GM12878 (cell line): ENCODE data around the gene YAF2.
A peak's percentile ranks its signal among the peaks of the same experiment; 100 is the strongest.

Experiments used
- BCLAF1 ChIP-seq: fragments of 450-650 bp; IDR thresholded peaks from 2 replicates; pipeline ENCODE4 v1.6.1; 2017; ENCODE audit warnings: antibody characterized with exemption, mild to moderate bottlenecking, moderate library complexity
- CTCF ChIP-seq, 3 experiments: IDR thresholded peaks in 2 of 3; conservative IDR thresholded peaks in 1 of 3; 2 replicates each; pipeline ENCODE4 v1.5.1; 2011; ENCODE audit warnings: low read depth in 3 of 3, low read length in 3 of 3, mild to moderate bottlenecking in 3 of 3, control low read depth in 2 of 3, moderate library complexity in 2 of 3, inconsistent platforms in 1 of 3, mixed read lengths in 1 of 3; ENCODE audit not compliant: control insufficient read depth in 2 of 3, insufficient read depth in 1 of 3; ENCODE audit errors: extremely low read depth in 1 of 3
- ETV6 ChIP-seq, 2 experiments: fragments of 450-650 bp in 1 of 2; IDR thresholded peaks in 1 of 2; conservative IDR thresholded peaks in 1 of 2; 2 replicates each; pipeline ENCODE4 v1.6.1; 2014; ENCODE audit warnings: antibody characterized with exemption in 1 of 2, borderline replicate concordance in 1 of 2, low read depth in 1 of 2, mild to moderate bottlenecking in 1 of 2, moderate library complexity in 1 of 2
- EZH2 ChIP-seq: IDR thresholded peaks from 2 replicates; pipeline ENCODE4 v1.6.1; 2012; ENCODE audit warnings: low read depth, mild to moderate bottlenecking, control low read depth, inconsistent platforms, low read length, borderline replicate concordance; ENCODE audit not compliant: control insufficient read depth
- MAX ChIP-seq: IDR thresholded peaks from 2 replicates; pipeline ENCODE4 v1.6.1; 2012; ENCODE audit warnings: low read depth, low read length, improper control_type of control experiment
- POLR2AphosphoS5 ChIP-seq: IDR thresholded peaks from 2 replicates; pipeline ENCODE4 v1.6.1; 2011; ENCODE audit warnings: mild to moderate bottlenecking, low read length, inconsistent platforms
- ZSCAN29 ChIP-seq: fragments of 450-650 bp; IDR thresholded peaks from 2 replicates; pipeline ENCODE4 v1.6.1; 2017; ENCODE audit warnings: mild to moderate bottlenecking, moderate library complexity

GRCh38 chr12:42129595-42130204, 108.3 kb downstream of the YAF2 start:
- no peak for TF ChIP-seq ZSCAN29
- TF ChIP-seq ETV6 (conservative IDR thresholded peaks at IDR 0.05 in 1 of 2, IDR thresholded peaks at IDR 0.05 in 1 of 2; ENCODE audit: borderline replicate concordance in 1 of 2, low read depth in 1 of 2): no peak
- TF ChIP-seq CTCF (IDR thresholded peaks at IDR 0.05 in 2 of 3, conservative IDR thresholded peaks at IDR 0.05 in 1 of 3; ENCODE audit: control insufficient read depth in 2 of 3, extremely low read depth in 1 of 3, insufficient read depth in 1 of 3, low read depth in 3 of 3, low read length in 3 of 3): peak; percentile 36 to 69 (median 47); a peak in 5 of 6 replicates
- no peak for TF ChIP-seq POLR2AphosphoS5
- no peak for TF ChIP-seq EZH2
- no peak for TF ChIP-seq MAX
- TF ChIP-seq BCLAF1: no peak
